ENCODE data around the gene AEBP1.

DNA sequence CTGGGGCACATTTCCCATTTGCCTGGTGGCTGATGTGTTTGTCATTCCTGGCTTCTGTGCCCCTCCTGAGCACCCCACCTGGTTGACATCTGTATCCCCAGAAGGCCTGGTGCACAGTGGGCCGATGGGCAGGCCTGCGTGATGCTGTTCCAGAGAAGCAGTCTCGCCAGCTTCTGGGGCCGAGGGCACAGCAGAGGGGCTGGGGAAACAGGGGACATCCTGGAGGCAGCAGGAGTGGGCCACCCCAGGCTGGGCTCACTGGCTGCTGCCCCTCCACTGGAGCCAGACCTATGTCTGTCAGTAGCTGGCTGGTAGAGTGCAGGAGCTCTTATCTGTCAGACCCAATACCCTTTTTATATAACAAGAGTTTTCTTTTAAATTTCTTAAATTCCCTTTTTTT is 37.9 kb downstream of the AEBP1 start:
- no peak for TF ChIP-seq EZH2 (IDR thresholded peaks at IDR 0.05; ENCODE audit: borderline replicate concordance, low read depth, low read length, severe bottlenecking)
- TF ChIP-seq, protein P1, sequence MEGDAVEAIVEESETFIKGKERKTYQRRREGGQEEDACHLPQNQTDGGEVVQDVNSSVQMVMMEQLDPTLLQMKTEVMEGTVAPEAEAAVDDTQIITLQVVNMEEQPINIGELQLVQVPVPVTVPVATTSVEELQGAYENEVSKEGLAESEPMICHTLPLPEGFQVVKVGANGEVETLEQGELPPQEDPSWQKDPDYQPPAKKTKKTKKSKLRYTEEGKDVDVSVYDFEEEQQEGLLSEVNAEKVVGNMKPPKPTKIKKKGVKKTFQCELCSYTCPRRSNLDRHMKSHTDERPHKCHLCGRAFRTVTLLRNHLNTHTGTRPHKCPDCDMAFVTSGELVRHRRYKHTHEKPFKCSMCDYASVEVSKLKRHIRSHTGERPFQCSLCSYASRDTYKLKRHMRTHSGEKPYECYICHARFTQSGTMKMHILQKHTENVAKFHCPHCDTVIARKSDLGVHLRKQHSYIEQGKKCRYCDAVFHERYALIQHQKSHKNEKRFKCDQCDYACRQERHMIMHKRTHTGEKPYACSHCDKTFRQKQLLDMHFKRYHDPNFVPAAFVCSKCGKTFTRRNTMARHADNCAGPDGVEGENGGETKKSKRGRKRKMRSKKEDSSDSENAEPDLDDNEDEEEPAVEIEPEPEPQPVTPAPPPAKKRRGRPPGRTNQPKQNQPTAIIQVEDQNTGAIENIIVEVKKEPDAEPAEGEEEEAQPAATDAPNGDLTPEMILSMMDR (IDR thresholded peaks at IDR 0.05; ENCODE audit: borderline replicate concordance, extremely low read depth, low read length, poor library complexity, severe bottlenecking): no peak

Measured in DND-41 (cell line).